ENCODE measurements around the gene THAP9.
"Not testable (repeated sequence)": the region's sequence is repeated elsewhere in the genome, so short reads cannot be mapped to it uniquely, and the experiment has no call there.

DNA sequence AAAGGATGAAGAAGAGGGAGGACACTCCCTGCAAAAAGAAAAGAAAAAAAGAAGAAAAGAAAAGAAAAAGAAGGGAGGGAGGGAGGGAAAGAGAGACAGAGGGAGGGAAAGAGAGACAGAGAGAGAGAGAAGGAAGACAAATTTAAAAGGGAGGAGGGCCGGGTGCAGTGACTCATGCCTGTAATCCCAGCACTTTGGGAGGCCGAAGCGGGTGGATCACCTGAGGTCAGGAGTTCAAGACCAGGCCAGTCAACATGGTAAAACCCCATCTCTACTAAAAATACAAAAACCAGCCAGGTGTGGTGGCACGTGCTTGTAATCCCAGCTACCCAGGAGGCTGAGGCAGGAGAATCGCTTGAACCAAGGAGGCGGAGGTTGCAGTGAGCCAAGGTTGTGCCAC, 34.5 kb upstream of the THAP9 start:
- TF ChIP-seq, protein P1, sequence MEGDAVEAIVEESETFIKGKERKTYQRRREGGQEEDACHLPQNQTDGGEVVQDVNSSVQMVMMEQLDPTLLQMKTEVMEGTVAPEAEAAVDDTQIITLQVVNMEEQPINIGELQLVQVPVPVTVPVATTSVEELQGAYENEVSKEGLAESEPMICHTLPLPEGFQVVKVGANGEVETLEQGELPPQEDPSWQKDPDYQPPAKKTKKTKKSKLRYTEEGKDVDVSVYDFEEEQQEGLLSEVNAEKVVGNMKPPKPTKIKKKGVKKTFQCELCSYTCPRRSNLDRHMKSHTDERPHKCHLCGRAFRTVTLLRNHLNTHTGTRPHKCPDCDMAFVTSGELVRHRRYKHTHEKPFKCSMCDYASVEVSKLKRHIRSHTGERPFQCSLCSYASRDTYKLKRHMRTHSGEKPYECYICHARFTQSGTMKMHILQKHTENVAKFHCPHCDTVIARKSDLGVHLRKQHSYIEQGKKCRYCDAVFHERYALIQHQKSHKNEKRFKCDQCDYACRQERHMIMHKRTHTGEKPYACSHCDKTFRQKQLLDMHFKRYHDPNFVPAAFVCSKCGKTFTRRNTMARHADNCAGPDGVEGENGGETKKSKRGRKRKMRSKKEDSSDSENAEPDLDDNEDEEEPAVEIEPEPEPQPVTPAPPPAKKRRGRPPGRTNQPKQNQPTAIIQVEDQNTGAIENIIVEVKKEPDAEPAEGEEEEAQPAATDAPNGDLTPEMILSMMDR (conservative IDR thresholded peaks at IDR 0.05; ENCODE audit: low read depth, low read length) = not testable (repeated sequence)
- TF ChIP-seq EZH2phosphoT487 (IDR thresholded peaks at IDR 0.05; ENCODE audit: borderline replicate concordance, low read length); EZH2 (IDR thresholded peaks at IDR 0.05; ENCODE audit: low read length, unreplicated experiment): not testable (repeated sequence)

Data from PC-3 (cell line).